GM18520 (cell line): ENCODE results near the gene KSR2.
"Not testable (repeated sequence)": the region's sequence is repeated elsewhere in the genome, so short reads cannot be mapped to it uniquely, and the experiment has no call there.

Source experiments
- ATAC-seq: cut with Tn5 transposase; IDR thresholded peaks from one replicate; pipeline ENCODE4 v1.9.1; 2021; ENCODE audit not compliant: unreplicated experiment

Gene KSR2

GRCh38 chr12:117860111-117860510, 108.7 kb downstream of the KSR2 start:
- ATAC-seq, result no peak

- ATAC-seq, result no peak
These were observed 110.9 kb downstream of the KSR2 start for GRCh38 chr12:117857632-117858612.

- not testable (repeated sequence) for ATAC-seq
These were observed 111.7 kb downstream of the KSR2 start for GRCh38 chr12:117857139-117857538.

- ATAC-seq, result no peak
These were observed 113.6 kb downstream of the KSR2 start for GRCh38 chr12:117855165-117855564.

- no peak for ATAC-seq
These were observed 114.3 kb downstream of the KSR2 start for GRCh38 chr12:117854339-117855012.

- ATAC-seq, result no peak
These were observed 115.2 kb downstream of the KSR2 start for GRCh38 chr12:117853600-117853999.

- ATAC-seq, result no peak
These were observed 118.7 kb downstream of the KSR2 start for GRCh38 chr12:117850048-117850447.

- no peak for ATAC-seq
These were observed 121.4 kb downstream of the KSR2 start for GRCh38 chr12:117847371-117847770.

- ATAC-seq, result no peak
These were observed 123.4 kb downstream of the KSR2 start for GRCh38 chr12:117845271-117845904.

- ATAC-seq, result no peak
These were observed 124.5 kb downstream of the KSR2 start for GRCh38 chr12:117844114-117844830.

GRCh38 chr12:117842630-117843029, 126.2 kb downstream of the KSR2 start:
- no peak for ATAC-seq

GRCh38 chr12:117842220-117842619, 126.6 kb downstream of the KSR2 start:
- ATAC-seq, result no peak

GRCh38 chr12:117837737-117838050, 131.1 kb downstream of the KSR2 start:
- no peak for ATAC-seq

- ATAC-seq, result no peak
These were observed 131.6 kb downstream of the KSR2 start for GRCh38 chr12:117836999-117837736.

GRCh38 chr12:117836476-117836875, 132.3 kb downstream of the KSR2 start:
- ATAC-seq, result no peak

- no peak for ATAC-seq
These were observed 133.6 kb downstream of the KSR2 start for GRCh38 chr12:117835156-117835555.

GRCh38 chr12:117832459-117833457, 136.0 kb downstream of the KSR2 start:
- no peak for ATAC-seq

- ATAC-seq, result no peak
These were observed 138.3 kb downstream of the KSR2 start for GRCh38 chr12:117830471-117830870.

GRCh38 chr12:117829108-117829507, 139.7 kb downstream of the KSR2 start:
- no peak for ATAC-seq
